Liver (tissue), 9 donors: ENCODE results near the gene CARD9. TPM values are rescaled to one million over a fixed set of nuclear protein-coding genes. Genes with fewer than 3 reads are reported as not detected.
"Not testable (repeated sequence)": the region's sequence is repeated elsewhere in the genome, so short reads cannot be mapped to it uniquely, and the experiment has no call there.

ENCODE experiments used
- DNase-seq: peaks from one replicate; pipeline ENCODE4 v3.0.0-alpha.2; 2017; ENCODE audit warnings: low spot score
- H3K27ac ChIP-seq, 2 donors: one replicate each; pipeline ENCODE4 v1.7.0; 2013; ENCODE audit warnings: inconsistent platforms in 2 of 2, low read length in 2 of 2, control low read depth in 1 of 2, low read depth in 1 of 2, mild to moderate bottlenecking in 1 of 2
- H3K27me3 ChIP-seq, 4 donors: one replicate each; pipeline versions ENCODE4 v1.6.1 to v1.7.0; 2013; ENCODE audit warnings: low read length in 3 of 4, inconsistent platforms in 1 of 4, mild to moderate bottlenecking in 1 of 4, moderate library complexity in 1 of 4; ENCODE audit not compliant: control insufficient read depth in 4 of 4, insufficient read depth in 4 of 4
- H3K36me3 ChIP-seq, 4 donors: one replicate each; pipeline versions ENCODE4 v1.6.1 to v1.7.0; 2013; ENCODE audit warnings: low read length in 3 of 4, mild to moderate bottlenecking in 3 of 4, low read depth in 1 of 4, moderate library complexity in 1 of 4; ENCODE audit not compliant: control insufficient read depth in 4 of 4, insufficient read depth in 3 of 4
- H3K4me1 ChIP-seq, 4 donors: one replicate each; pipeline versions ENCODE4 v1.6.1 to v1.7.0; 2013; ENCODE audit warnings: low read length in 3 of 4, mild to moderate bottlenecking in 3 of 4, moderate library complexity in 1 of 4; ENCODE audit not compliant: control insufficient read depth in 4 of 4, insufficient read depth in 4 of 4
- H3K4me3 ChIP-seq, 3 donors: one replicate each; pipeline versions ENCODE4 v1.6.1 to v1.7.0; 2013; ENCODE audit warnings: low read length in 3 of 3, control low read depth in 1 of 3, low read depth in 1 of 3, mild to moderate bottlenecking in 1 of 3
- H3K9ac ChIP-seq, 2 donors: one replicate each; pipeline ENCODE4 v1.7.0; 2013; ENCODE audit warnings: low read length in 2 of 2, mild to moderate bottlenecking in 2 of 2, moderate library complexity in 2 of 2, control low read depth in 1 of 2, low read depth in 1 of 2
- H3K9me3 ChIP-seq, 4 donors: one replicate each; pipeline versions ENCODE4 v1.6.1 to v1.7.0; 2013; ENCODE audit warnings: low read length in 3 of 4; ENCODE audit not compliant: control insufficient read depth in 4 of 4
- ATF3 ChIP-seq: IDR thresholded peaks from 2 replicates; pipeline ENCODE4 v1.6.1; 2016; ENCODE audit warnings: antibody characterized with exemption
- CTCF ChIP-seq: fragments of 150-350 bp; IDR thresholded peaks from 2 replicates; pipeline ENCODE4 v1.5.1; 2017; ENCODE audit warnings: improper control_type of control experiment, low read depth, low read length; ENCODE audit not compliant: missing input control
- EGR1 ChIP-seq, 2 donors: IDR thresholded peaks; 2 replicates each; pipeline ENCODE4 v1.6.1; 2016 to 2018; ENCODE audit warnings: antibody characterized with exemption in 2 of 2, low read depth in 2 of 2
- FOXA1 ChIP-seq: IDR thresholded peaks from 2 replicates; pipeline ENCODE4 v1.6.1; 2016; ENCODE audit warnings: antibody characterized with exemption
- FOXA2 ChIP-seq: IDR thresholded peaks from 2 replicates; pipeline ENCODE4 v1.6.1; 2016; ENCODE audit warnings: antibody characterized with exemption
- GABPA ChIP-seq, 2 donors: IDR thresholded peaks in 1 of 2; conservative IDR thresholded peaks in 1 of 2; 2 replicates each; pipeline ENCODE4 v1.6.1; 2016; ENCODE audit warnings: antibody characterized with exemption in 2 of 2, mild to moderate bottlenecking in 1 of 2, moderate library complexity in 1 of 2
- HNF4A ChIP-seq, 2 donors: conservative IDR thresholded peaks; 2 replicates each; pipeline ENCODE4 v1.6.1; 2016; ENCODE audit warnings: antibody characterized with exemption in 2 of 2, mild to moderate bottlenecking in 2 of 2
- HNF4G ChIP-seq: IDR thresholded peaks from 2 replicates; pipeline ENCODE4 v1.6.1; 2016; ENCODE audit warnings: antibody characterized with exemption
- JUND ChIP-seq, 2 donors: IDR thresholded peaks; 2 replicates each; pipeline ENCODE4 v1.6.1; 2016; ENCODE audit warnings: antibody characterized with exemption in 2 of 2
- MAX ChIP-seq: IDR thresholded peaks from 2 replicates; pipeline ENCODE4 v1.6.1; 2016; ENCODE audit warnings: antibody characterized with exemption
- NR2F2 ChIP-seq: IDR thresholded peaks from 2 replicates; pipeline ENCODE4 v1.6.1; 2016; ENCODE audit warnings: antibody characterized with exemption
- RAD21 ChIP-seq, 2 donors: IDR thresholded peaks; 2 replicates each; pipeline ENCODE4 v1.6.1; 2016; ENCODE audit warnings: antibody characterized with exemption in 2 of 2, mild to moderate bottlenecking in 2 of 2
- REST ChIP-seq: IDR thresholded peaks from 2 replicates; pipeline ENCODE4 v1.6.1; 2016; ENCODE audit warnings: antibody characterized with exemption, mild to moderate bottlenecking
- RXRA ChIP-seq, 2 donors: IDR thresholded peaks; 2 replicates each; pipeline ENCODE4 v1.6.1; 2017 to 2018; ENCODE audit warnings: antibody characterized with exemption in 2 of 2, mild to moderate bottlenecking in 1 of 2
- SP1 ChIP-seq: IDR thresholded peaks from 2 replicates; pipeline ENCODE4 v1.6.1; 2018; ENCODE audit warnings: antibody characterized with exemption, mild to moderate bottlenecking
- TAF1 ChIP-seq: conservative IDR thresholded peaks from 2 replicates; pipeline ENCODE4 v1.6.1; 2016; ENCODE audit warnings: antibody characterized with exemption, mild to moderate bottlenecking
- YY1 ChIP-seq: IDR thresholded peaks from 2 replicates; pipeline ENCODE4 v1.6.1; 2016; ENCODE audit warnings: antibody characterized with exemption, mild to moderate bottlenecking
- ZBTB33 ChIP-seq: IDR thresholded peaks from 2 replicates; pipeline ENCODE4 v1.6.1; 2016; ENCODE audit warnings: antibody characterized with exemption
- WGBS: extraction: QIAGEN DNeasy Blood & Tissue Kit; methylation state at CpG from one replicate; pipeline ENCODE4 v1.1.7; 2013; 5-methylcytosine and 5-hydroxymethylcytosine counted together
- polyA plus RNA-seq, 2 donors: library from polyadenylated mRNA; stranded (reverse) in 1 of 2; unstranded in 1 of 2; fragments of 200-250 nt in 1 of 2; fragments of >200 nt in 1 of 2; fragmentation: Nextera tagmentation in 1 of 2; extraction: Ambion mirVana in 1 of 2; gene quantifications; one replicate each; pipeline versions ENCODE4 v1.2.1 to v1.2.3, GENCODE V29; 2013 to 2015
- total RNA-seq, 2 donors: library from RNA; depleted of rRNA; stranded (reverse); fragments of >200 nt; gene quantifications; one replicate each; pipeline ENCODE4 v1.2.3, GENCODE V29; 2014
- donor health status: healthy.
- donor health status: healthy.
- donor health status: healthy.
- donor health status: healthy.
- donor health status: healthy.

The CARD9 gene
- total and polyA plus RNA-seq, 4 donors = 0.25 to 5.3 (median 2.2) TPM

- not testable (repeated sequence) for H3K4me1 ChIP-seq, H3K27me3 ChIP-seq, H3K9me3 ChIP-seq, DNase-seq, H3K27ac ChIP-seq, H3K9ac ChIP-seq, H3K4me3 ChIP-seq, H3K36me3 ChIP-seq
- 91% methylated on average over 3 of the region's 3 CpGs for WGBS
Observed at GRCh38 chr9:136319955-136320354, 53.5 kb downstream of the CARD9 start.

GRCh38 chr9:136319244-136319643 is 54.2 kb downstream of the CARD9 start:
- H3K27ac ChIP-seq = not testable (repeated sequence)
- 95% methylated on average over 14 of the region's 14 CpGs for WGBS

GRCh38 chr9:136318776-136319241 is 54.7 kb downstream of the CARD9 start:
- Histone ChIP-seq H3K9me3 (peaks cover 0 to 8% (median 5%) of the 10 kb centered on the region in 4 donors), H3K27ac (no peak overlapping the region), H3K4me1 (no peaks in the 10 kb centered on the region), H3K4me3 (no peak overlapping the region), H3K36me3 (no peaks in the 10 kb centered on the region), H3K27me3 (no peaks in the 10 kb centered on the region), H3K9ac (no peak overlapping the region)
- WGBS = 87% methylated on average over 16 of the region's 16 CpGs
- DNase-seq = no peak
- TF ChIP-seq ZBTB33 = no peak
- no peak for TF ChIP-seq EGR1 (IDR thresholded peaks at IDR 0.05; ENCODE audit: low read depth in 2 of 2)
- TF ChIP-seq RXRA (IDR thresholded peaks at IDR 0.05) = no peak
- TF ChIP-seq FOXA2 = no peak
- no peak for TF ChIP-seq CTCF
- TF ChIP-seq TAF1 = no peak
- TF ChIP-seq RAD21 (IDR thresholded peaks at IDR 0.05) = no peak
- TF ChIP-seq SP1 = no peak
- TF ChIP-seq FOXA1 = no peak
- TF ChIP-seq ATF3 = no peak
- TF ChIP-seq HNF4G = no peak
- TF ChIP-seq HNF4A (conservative IDR thresholded peaks at IDR 0.05) = no peak
- no peak for TF ChIP-seq NR2F2
- no peak for TF ChIP-seq YY1
- no peak for TF ChIP-seq REST
- TF ChIP-seq GABPA (IDR thresholded peaks at IDR 0.05 in 1 of 2, conservative IDR thresholded peaks at IDR 0.05 in 1 of 2) = no peak
- TF ChIP-seq JUND (IDR thresholded peaks at IDR 0.05) = no peak
- no peak for TF ChIP-seq MAX

More at GRCh38 chr9:136319244-136319643, 54.2 kb downstream of the CARD9 start:
- H3K9me3 ChIP-seq, H3K36me3 ChIP-seq, H3K9ac ChIP-seq, H3K4me3 ChIP-seq, DNase-seq, H3K4me1 ChIP-seq, H3K27me3 ChIP-seq: not testable (repeated sequence)
